HG03575 (cell line): ENCODE data around the gene OR4F29.
"Not testable (repeated sequence)": the region's sequence is repeated elsewhere in the genome, so short reads cannot be mapped to it uniquely, and the experiment has no call there.

Source experiments
- ATAC-seq: cut with Tn5 transposase; IDR thresholded peaks from one replicate; pipeline ENCODE4 v1.9.1; 2021; ENCODE audit not compliant: unreplicated experiment, insufficient number of reproducible peaks, low FRiP score; ENCODE audit errors: extremely low read depth

The OR4F29 gene

GRCh38 chr1:451578-451977 is at the start of gene OR4F29:
Gene OR4F29, minus strand, starts transcription at chr1:451678. Its CDS starts 0 bp downstream, at chr1:451678.
- ATAC-seq = not testable (repeated sequence)
